Measurements from ENCODE around the gene BIRC6. TPM values are rescaled to one million over a fixed set of nuclear protein-coding genes. Genes with fewer than 3 reads are reported as not detected.

BIRC6 gene
- total and polyA plus RNA-seq, 2 of the 8 experiments (the other 6 are each of a cell fraction or from before 2014, with no cell fraction given) = 32.5 to 69.5 TPM

- Histone ChIP-seq H3K9me3 (ENCODE audit: insufficient read depth in 2 of 2, low read depth in 1 of 2, low read length in 1 of 2) (no peaks in the 10 kb centered on the region), H3K56ac (replicated peaks; ENCODE audit: insufficient read length, low read depth, low read length) (no peak overlapping the region), H4K20me1 (replicated peaks in 1 of 2; ENCODE audit: control insufficient read depth in 1 of 2, insufficient read depth in 2 of 2, low read length in 2 of 2) (no peaks in the 10 kb centered on the region), H3K4me3 (ENCODE audit: extremely low read depth in 1 of 4, insufficient read depth in 2 of 4, low read depth in 3 of 4, low read length in 4 of 4) (no peak overlapping the region), H3K14ac (ENCODE audit: insufficient read length) (no peak overlapping the region), H3K4me2 (ENCODE audit: insufficient read depth in 1 of 2, low read depth in 2 of 2, low read length in 2 of 2) (no peak overlapping the region), H2BK20ac (ENCODE audit: low read length) (no peak overlapping the region), H3K27ac (ENCODE audit: low read depth, low read length) (no peak overlapping the region), H3K9ac (replicated peaks in 1 of 4; ENCODE audit: extremely low read depth in 1 of 4, low read depth in 3 of 4, low read length in 3 of 4) (no peak overlapping the region), H3K4me1 (replicated peaks in 1 of 4; ENCODE audit: control insufficient read depth in 3 of 4, insufficient read depth in 4 of 4, low read length in 3 of 4) (no peaks in the 10 kb centered on the region; a peak in 1 of 7 replicates), H2BK120ac (replicated peaks; ENCODE audit: low read depth, low read length) (no peak overlapping the region), H3K36me3 (ENCODE audit: control insufficient read depth in 2 of 4, insufficient read depth in 4 of 4, low read length in 3 of 4) (peaks cover 0 to 2% (median 0%) of the 10 kb centered on the region in 4 experiments; a peak in 1 of 8 replicates), H4K8ac (ENCODE audit: extremely low read depth, insufficient read depth, low read length) (no peak overlapping the region), H3K27me3 (replicated peaks in 1 of 4; ENCODE audit: control insufficient read depth in 3 of 4, extremely low read depth in 1 of 4, insufficient read depth in 3 of 4, low read length in 3 of 4) (no peaks in the 10 kb centered on the region), H2BK5ac (ENCODE audit: low read depth, low read length) (no peak overlapping the region), H4K91ac (replicated peaks; ENCODE audit: insufficient read length, low read length) (no peak overlapping the region), H2AK5ac (ENCODE audit: low read depth, low read length) (no peak overlapping the region), H2BK12ac (ENCODE audit: low read depth, low read length) (no peak overlapping the region), H3K4ac (replicated peaks; ENCODE audit: insufficient read length, low read depth, low read length) (no peak overlapping the region), H3K18ac (ENCODE audit: extremely low read depth, low read length) (no peak overlapping the region), H3K23ac (ENCODE audit: insufficient read length) (no peak overlapping the region), H2AFZ (ENCODE audit: low read length) (no peak overlapping the region), H4K5ac (ENCODE audit: insufficient read length, low read depth, low read length) (no peak overlapping the region), H2BK15ac (ENCODE audit: low read length) (no peak overlapping the region), H3K79me1 (ENCODE audit: low read depth, low read length) (no peaks in the 10 kb centered on the region), H3K23me2 (ENCODE audit: low read depth, low read length) (peaks cover 8% of the 10 kb centered on the region; the same call in 1 of the 2 replicates), H3K79me2 (ENCODE audit: control insufficient read depth in 1 of 2, insufficient read depth in 2 of 2, low read length in 2 of 2) (peaks cover 0 to 2% of the 10 kb centered on the region in 2 experiments; a peak in 1 of 4 replicates)
- no peak for DNase-seq (ENCODE audit: low read depth in 1 of 2, low spot score in 2 of 2)
- no peak for TF ChIP-seq CHD1 (IDR thresholded peaks at IDR 0.05; ENCODE audit: low read depth, low read length)
- POLR2A ChIA-PET (ENCODE audit: partially characterized antibody) = interaction anchor here (1.2 kb wide), 1 partner anchor 12 kb away, joined by 3 read pairs; no protein-coding TSS in a partner anchor
- CTCF ChIA-PET (ENCODE audit: partially characterized antibody) = interaction anchor here (0.5 to 0.6 kb wide), 2 partner anchors 30 to 756 kb away, joined by 3 read pairs; no protein-coding TSS in a partner anchor
- no peak for FAIRE-seq
- WGBS, 2 experiments (ENCODE audit: extremely low coverage in 1 of 2, insufficient coverage in 1 of 2, insufficient read length in 1 of 2, insufficient replicate concordance in 2 of 2, low coverage in 1 of 2, low lambda C conversion rate in 2 of 2, missing lambda C conversion rate in 1 of 2) = 89% methylated on average over 3 of the region's 3 CpGs; no CpG with 5 or more reads in 1 of the 2 experiments
Observed at GRCh38 chr2:32624812-32625211, 268.0 kb downstream of the BIRC6 start.

Data from H1 (cell line).